ENCODE measurements around the gene NDUFA8. TPM values are rescaled to one million over a fixed set of nuclear protein-coding genes. Genes with fewer than 3 reads are reported as not detected.

Gene NDUFA8
- total and polyA plus RNA-seq, 2 donors (not counting 1 experiment from before 2014, with no cell fraction given), result 26.6 to 90.2 TPM

DNA sequence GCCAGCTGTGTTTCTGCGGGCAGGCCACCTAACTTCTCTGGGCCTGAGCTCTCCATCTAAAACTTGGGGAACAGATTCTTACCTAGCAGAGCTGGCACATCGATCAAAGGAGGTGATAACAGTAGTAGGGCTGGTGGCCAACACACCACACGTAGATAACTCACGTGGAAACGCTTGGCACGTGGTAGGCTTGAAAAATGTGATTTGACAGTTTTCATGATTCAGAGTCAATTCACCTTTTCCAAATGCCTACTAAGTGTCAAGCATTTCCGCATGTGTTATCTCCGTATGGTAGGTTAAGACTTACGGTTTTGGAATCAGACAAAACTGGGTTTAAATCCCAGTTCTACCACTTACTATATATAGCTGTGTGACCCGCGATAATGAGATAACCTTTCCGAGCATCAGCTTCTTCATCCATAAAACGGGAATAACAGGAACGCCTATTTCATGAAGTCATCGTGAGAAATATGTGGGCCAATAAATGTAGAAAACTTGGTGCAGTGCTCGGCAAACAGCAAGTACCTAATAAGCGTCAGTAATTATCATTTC, 25.5 kb downstream of the NDUFA8 start:
- no peak overlapping the region for H3K4me2 ChIP-seq (ENCODE audit: extremely low read depth, insufficient read depth, low read length)
- no peak overlapping the region for H3K27ac ChIP-seq (ENCODE audit: insufficient read depth, low read length)
- TF ChIP-seq, protein P1, sequence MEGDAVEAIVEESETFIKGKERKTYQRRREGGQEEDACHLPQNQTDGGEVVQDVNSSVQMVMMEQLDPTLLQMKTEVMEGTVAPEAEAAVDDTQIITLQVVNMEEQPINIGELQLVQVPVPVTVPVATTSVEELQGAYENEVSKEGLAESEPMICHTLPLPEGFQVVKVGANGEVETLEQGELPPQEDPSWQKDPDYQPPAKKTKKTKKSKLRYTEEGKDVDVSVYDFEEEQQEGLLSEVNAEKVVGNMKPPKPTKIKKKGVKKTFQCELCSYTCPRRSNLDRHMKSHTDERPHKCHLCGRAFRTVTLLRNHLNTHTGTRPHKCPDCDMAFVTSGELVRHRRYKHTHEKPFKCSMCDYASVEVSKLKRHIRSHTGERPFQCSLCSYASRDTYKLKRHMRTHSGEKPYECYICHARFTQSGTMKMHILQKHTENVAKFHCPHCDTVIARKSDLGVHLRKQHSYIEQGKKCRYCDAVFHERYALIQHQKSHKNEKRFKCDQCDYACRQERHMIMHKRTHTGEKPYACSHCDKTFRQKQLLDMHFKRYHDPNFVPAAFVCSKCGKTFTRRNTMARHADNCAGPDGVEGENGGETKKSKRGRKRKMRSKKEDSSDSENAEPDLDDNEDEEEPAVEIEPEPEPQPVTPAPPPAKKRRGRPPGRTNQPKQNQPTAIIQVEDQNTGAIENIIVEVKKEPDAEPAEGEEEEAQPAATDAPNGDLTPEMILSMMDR (conservative IDR thresholded peaks at IDR 0.05 in 1 of 2, IDR thresholded peaks at IDR 0.05 in 1 of 2; ENCODE audit: low read depth in 1 of 2, low read length in 2 of 2), result no peak
- TF ChIP-seq EZH2 (IDR thresholded peaks at IDR 0.05; ENCODE audit: low read length, missing control alignments), result no peak
- no peaks in the 10 kb centered on the region for H3K36me3 ChIP-seq (ENCODE audit: control insufficient read depth, insufficient read depth, low read length)
- no peaks in the 10 kb centered on the region for H3K79me2 ChIP-seq (ENCODE audit: control insufficient read depth, insufficient read depth, low read length)
- H3K9me3 ChIP-seq (ENCODE audit: control insufficient read depth, insufficient read depth, low read depth, low read length), result no peaks in the 10 kb centered on the region
- no peak overlapping the region for H2AFZ ChIP-seq (ENCODE audit: low read length)
- H3K27me3 ChIP-seq (ENCODE audit: control insufficient read depth, insufficient read depth, low read length), result peaks cover 5% of the 10 kb centered on the region
- no peak overlapping the region for H3K9ac ChIP-seq (ENCODE audit: insufficient read depth, low read length)
- H3K4me3 ChIP-seq (replicated peaks in 1 of 4; ENCODE audit: control extremely low read depth in 1 of 4, insufficient read depth in 1 of 4, low read depth in 3 of 4, low read length in 4 of 4), result no peak overlapping the region
- DNase-seq (ENCODE audit: low read depth in 2 of 2), result no peak
- peaks cover 2% of the 10 kb centered on the region for H3K4me1 ChIP-seq (ENCODE audit: control insufficient read depth, extremely low read depth, insufficient read depth, low read length)
- no peaks in the 10 kb centered on the region for H4K20me1 ChIP-seq (ENCODE audit: control insufficient read depth, extremely low read depth, insufficient read depth, low read length)

DNA sequence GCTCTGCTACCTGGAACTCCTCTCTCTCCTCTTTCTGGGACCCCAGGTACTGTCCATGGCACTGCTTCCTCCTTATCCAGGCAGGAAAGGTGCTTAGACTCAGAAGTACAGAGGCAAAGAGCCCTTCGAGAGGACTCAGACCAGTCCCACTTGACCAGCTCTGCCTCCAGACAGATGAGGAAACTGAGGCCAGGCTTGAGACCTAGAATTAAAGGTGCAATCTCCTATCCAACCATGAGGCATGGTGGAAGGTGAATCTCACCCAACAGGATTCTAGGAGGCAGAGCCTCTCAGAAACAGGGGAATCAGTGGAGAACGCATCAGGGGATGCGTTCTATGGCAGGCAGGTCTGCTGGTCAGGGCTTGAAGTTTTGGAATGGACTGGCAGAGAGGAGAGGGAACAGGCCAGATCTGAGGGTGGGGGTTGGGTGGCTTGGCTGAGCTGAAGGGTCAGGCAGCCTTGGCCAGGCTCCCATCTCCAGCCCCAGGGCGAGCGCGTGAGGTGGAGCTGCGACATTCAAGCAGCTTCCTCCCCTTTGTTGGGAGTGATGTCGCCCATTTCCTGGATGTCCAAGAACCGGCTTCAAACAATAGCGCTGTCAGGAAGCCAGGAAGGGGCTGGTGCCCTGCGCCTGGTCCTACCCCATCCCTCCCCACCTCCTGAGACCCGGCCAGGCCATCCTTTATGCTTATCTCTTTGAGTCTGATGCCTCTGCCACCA, 26.2 kb downstream of the NDUFA8 start:
- H3K4me1 ChIP-seq (ENCODE audit: control insufficient read depth, extremely low read depth, insufficient read depth, low read length), result peaks cover 2% of the 10 kb centered on the region
- H3K4me3 ChIP-seq (replicated peaks in 1 of 4; ENCODE audit: control extremely low read depth in 1 of 4, insufficient read depth in 1 of 4, low read depth in 3 of 4, low read length in 4 of 4), result no peak overlapping the region
- H3K27me3 ChIP-seq (ENCODE audit: control insufficient read depth, insufficient read depth, low read length), result peaks cover 5% of the 10 kb centered on the region
- no peaks in the 10 kb centered on the region for H3K9me3 ChIP-seq (ENCODE audit: control insufficient read depth, insufficient read depth, low read depth, low read length)
- H3K27ac ChIP-seq (ENCODE audit: insufficient read depth, low read length), result no peak overlapping the region
- no peaks in the 10 kb centered on the region for H4K20me1 ChIP-seq (ENCODE audit: control insufficient read depth, extremely low read depth, insufficient read depth, low read length)
- no peak for DNase-seq (ENCODE audit: low read depth in 2 of 2)
- no peaks in the 10 kb centered on the region for H3K36me3 ChIP-seq (ENCODE audit: control insufficient read depth, insufficient read depth, low read length)
- H3K9ac ChIP-seq (ENCODE audit: insufficient read depth, low read length), result no peak overlapping the region
- H3K79me2 ChIP-seq (ENCODE audit: control insufficient read depth, insufficient read depth, low read length), result no peaks in the 10 kb centered on the region
- H2AFZ ChIP-seq (ENCODE audit: low read length), result no peak overlapping the region
- no peak overlapping the region for H3K4me2 ChIP-seq (ENCODE audit: extremely low read depth, insufficient read depth, low read length)
- TF ChIP-seq, protein P1 (conservative IDR thresholded peaks at IDR 0.05 in 1 of 2, IDR thresholded peaks at IDR 0.05 in 1 of 2; ENCODE audit: low read depth in 1 of 2, low read length in 2 of 2), result no peak
- TF ChIP-seq EZH2 (IDR thresholded peaks at IDR 0.05; ENCODE audit: low read length, missing control alignments), result no peak

DNA sequence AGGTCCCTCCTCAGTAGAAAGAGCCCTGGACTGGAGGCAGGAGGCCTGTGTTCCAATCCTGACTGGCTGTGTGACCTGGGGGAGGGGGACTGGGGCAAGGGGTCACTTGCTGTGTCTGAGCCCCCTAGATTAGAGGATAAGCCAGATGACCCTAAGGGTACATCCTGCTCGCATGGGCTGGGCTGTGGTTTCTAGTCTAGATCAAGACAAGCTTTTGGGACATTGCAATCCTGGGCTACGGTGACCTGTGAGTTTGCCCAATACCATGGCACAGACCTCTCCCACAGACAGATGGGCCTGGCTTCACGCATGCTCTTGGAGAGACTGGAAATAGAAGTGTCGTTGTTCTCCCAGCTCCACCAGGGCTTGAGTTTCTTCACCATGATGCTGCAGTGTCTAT, 27.0 kb downstream of the NDUFA8 start:
- TF ChIP-seq, protein P1 (conservative IDR thresholded peaks at IDR 0.05 in 1 of 2, IDR thresholded peaks at IDR 0.05 in 1 of 2; ENCODE audit: low read depth in 1 of 2, low read length in 2 of 2), result no peak
- no peak for TF ChIP-seq EZH2 (IDR thresholded peaks at IDR 0.05; ENCODE audit: low read length, missing control alignments)
- Histone ChIP-seq H3K27me3 (ENCODE audit: control insufficient read depth, insufficient read depth, low read length) (peaks cover 5% of the 10 kb centered on the region), H3K36me3 (ENCODE audit: control insufficient read depth, insufficient read depth, low read length) (no peaks in the 10 kb centered on the region), H3K9me3 (ENCODE audit: control insufficient read depth, insufficient read depth, low read depth, low read length) (no peaks in the 10 kb centered on the region), H3K79me2 (ENCODE audit: control insufficient read depth, insufficient read depth, low read length) (no peaks in the 10 kb centered on the region), H3K4me3 (replicated peaks in 1 of 4; ENCODE audit: control extremely low read depth in 1 of 4, insufficient read depth in 1 of 4, low read depth in 3 of 4, low read length in 4 of 4) (no peak overlapping the region), H3K27ac (ENCODE audit: insufficient read depth, low read length) (no peak overlapping the region), H3K4me1 (ENCODE audit: control insufficient read depth, extremely low read depth, insufficient read depth, low read length) (peaks cover 2% of the 10 kb centered on the region), H3K4me2 (ENCODE audit: extremely low read depth, insufficient read depth, low read length) (no peak overlapping the region), H4K20me1 (ENCODE audit: control insufficient read depth, extremely low read depth, insufficient read depth, low read length) (no peaks in the 10 kb centered on the region), H3K9ac (ENCODE audit: insufficient read depth, low read length) (no peak overlapping the region), H2AFZ (ENCODE audit: low read length) (no peak overlapping the region)
- no peak for DNase-seq (ENCODE audit: low read depth in 2 of 2)

Measured in fibroblast of lung (primary cell).